Neuron (in vitro differentiated cells): ENCODE data around the gene TAGLN.

Experiments used
- H2AFZ ChIP-seq: one replicate; pipeline ENCODE4 v1.6.1; 2013; ENCODE audit warnings: low read depth, mild to moderate bottlenecking, inconsistent platforms, low read length, moderate library complexity
- H3K27me3 ChIP-seq: one replicate; pipeline ENCODE4 v1.6.1; 2013; ENCODE audit warnings: low read length; ENCODE audit not compliant: insufficient read depth
- H3K36me3 ChIP-seq: one replicate; pipeline ENCODE4 v1.6.1; 2013; ENCODE audit warnings: low read length; ENCODE audit not compliant: insufficient read depth
- H3K4me1 ChIP-seq: one replicate; pipeline ENCODE4 v1.6.1; 2013; ENCODE audit warnings: low read length; ENCODE audit not compliant: insufficient read depth
- H3K4me3 ChIP-seq: 2 replicates; pipeline ENCODE4 v1.5.1; 2013; ENCODE audit warnings: mild to moderate bottlenecking, low read length, moderate library complexity
- H3K9me3 ChIP-seq: one replicate; pipeline ENCODE4 v1.6.1; 2013; ENCODE audit warnings: low read length

TAGLN gene

GRCh38 chr11:117185736-117186430 is 13.3 kb upstream of the TAGLN start:
- H3K36me3 ChIP-seq = peaks cover 21% of the 10 kb centered on the region

GRCh38 chr11:117186431-117186761 is 12.8 kb upstream of the TAGLN start:
- no peaks in the 10 kb centered on the region for H3K4me1 ChIP-seq
- H3K36me3 ChIP-seq = peaks cover 21% of the 10 kb centered on the region
- no peak overlapping the region for H3K4me3 ChIP-seq
- no peak overlapping the region for H2AFZ ChIP-seq
- H3K27me3 ChIP-seq = no peaks in the 10 kb centered on the region
- H3K9me3 ChIP-seq = no peaks in the 10 kb centered on the region

More at GRCh38 chr11:117185736-117186430, 13.3 kb upstream of the TAGLN start:
- no peaks in the 10 kb centered on the region for H3K9me3 ChIP-seq
- H3K4me1 ChIP-seq = no peaks in the 10 kb centered on the region
- H3K27me3 ChIP-seq = no peaks in the 10 kb centered on the region
- H2AFZ ChIP-seq = no peak overlapping the region
- no peak overlapping the region for H3K4me3 ChIP-seq

- no peaks in the 10 kb centered on the region for H3K27me3 ChIP-seq
- H3K36me3 ChIP-seq = peaks cover 24% of the 10 kb centered on the region
- H3K4me1 ChIP-seq = no peaks in the 10 kb centered on the region
- no peak overlapping the region for H2AFZ ChIP-seq
- H3K9me3 ChIP-seq = no peaks in the 10 kb centered on the region
- no peak overlapping the region for H3K4me3 ChIP-seq
Observed at GRCh38 chr11:117187007-117187406, 12.2 kb upstream of the TAGLN start.

GRCh38 chr11:117187428-117187798 is 11.8 kb upstream of the TAGLN start:
- no peak overlapping the region for H2AFZ ChIP-seq
- H3K36me3 ChIP-seq = peaks cover 26% of the 10 kb centered on the region
- no peak overlapping the region for H3K4me3 ChIP-seq
- no peaks in the 10 kb centered on the region for H3K9me3 ChIP-seq
- H3K4me1 ChIP-seq = no peaks in the 10 kb centered on the region
- H3K27me3 ChIP-seq = no peaks in the 10 kb centered on the region

- Histone ChIP-seq H3K4me3 (no peak overlapping the region), H3K36me3 (peaks cover 24% of the 10 kb centered on the region)
Observed at GRCh38 chr11:117187799-117188481, 11.2 kb upstream of the TAGLN start.

GRCh38 chr11:117188620-117189081 is 10.5 kb upstream of the TAGLN start:
- H3K27me3 ChIP-seq = no peaks in the 10 kb centered on the region
- H2AFZ ChIP-seq = no peak overlapping the region
- no peak overlapping the region for H3K4me3 ChIP-seq
- no peaks in the 10 kb centered on the region for H3K9me3 ChIP-seq
- H3K4me1 ChIP-seq = no peaks in the 10 kb centered on the region
- H3K36me3 ChIP-seq = peaks cover 26% of the 10 kb centered on the region

More at GRCh38 chr11:117187799-117188481, 11.2 kb upstream of the TAGLN start:
- Histone ChIP-seq H3K27me3 (no peaks in the 10 kb centered on the region), H3K4me1 (no peaks in the 10 kb centered on the region), H3K9me3 (no peaks in the 10 kb centered on the region), H2AFZ (no peak overlapping the region)

GRCh38 chr11:117189191-117189940 is 9.8 kb upstream of the TAGLN start:
- no peak overlapping the region for H2AFZ ChIP-seq
- no peaks in the 10 kb centered on the region for H3K4me1 ChIP-seq
- H3K36me3 ChIP-seq = peaks cover 24% of the 10 kb centered on the region
- no peaks in the 10 kb centered on the region for H3K27me3 ChIP-seq
- H3K9me3 ChIP-seq = no peaks in the 10 kb centered on the region
- no peak overlapping the region for H3K4me3 ChIP-seq

- peaks cover 24% of the 10 kb centered on the region for H3K36me3 ChIP-seq
- H3K27me3 ChIP-seq = no peaks in the 10 kb centered on the region
- no peak overlapping the region for H3K4me3 ChIP-seq
- no peak overlapping the region for H2AFZ ChIP-seq
- H3K4me1 ChIP-seq = no peaks in the 10 kb centered on the region
- no peaks in the 10 kb centered on the region for H3K9me3 ChIP-seq
Observed at GRCh38 chr11:117189941-117190544, 9.1 kb upstream of the TAGLN start.

- no peak overlapping the region for H2AFZ ChIP-seq
- no peaks in the 10 kb centered on the region for H3K9me3 ChIP-seq
- H3K4me3 ChIP-seq = no peak overlapping the region
- no peaks in the 10 kb centered on the region for H3K4me1 ChIP-seq
- no peaks in the 10 kb centered on the region for H3K27me3 ChIP-seq
- H3K36me3 ChIP-seq = peaks cover 28% of the 10 kb centered on the region
Observed at GRCh38 chr11:117191680-117192400, 7.3 kb upstream of the TAGLN start.

GRCh38 chr11:117192401-117192875 is 6.7 kb upstream of the TAGLN start:
- Histone ChIP-seq H3K4me3 (no peak overlapping the region), H3K27me3 (no peaks in the 10 kb centered on the region), H3K36me3 (peaks cover 28% of the 10 kb centered on the region), H2AFZ (no peak overlapping the region), H3K4me1 (no peaks in the 10 kb centered on the region), H3K9me3 (no peaks in the 10 kb centered on the region)

- Histone ChIP-seq H3K4me1 (no peaks in the 10 kb centered on the region), H2AFZ (no peak overlapping the region), H3K9me3 (no peaks in the 10 kb centered on the region), H3K27me3 (no peaks in the 10 kb centered on the region), H3K4me3 (no peak overlapping the region), H3K36me3 (peaks cover 25% of the 10 kb centered on the region)
Observed at GRCh38 chr11:117193130-117194020, 5.8 kb upstream of the TAGLN start.

- Histone ChIP-seq H3K4me3 (no peak overlapping the region), H3K36me3 (peaks cover 21% of the 10 kb centered on the region), H3K4me1 (peaks cover 2% of the 10 kb centered on the region), H3K9me3 (no peaks in the 10 kb centered on the region), H3K27me3 (no peaks in the 10 kb centered on the region), H2AFZ (no peak overlapping the region)
Observed at GRCh38 chr11:117194267-117194666, 4.9 kb upstream of the TAGLN start.
